SK-N-SH (cell line): Measurements from ENCODE around the gene SLC25A42. TPM values are rescaled to one million over a fixed set of nuclear protein-coding genes. Genes with fewer than 3 reads are reported as not detected.

ENCODE experiments used
- CTCF ChIA-PET: fragments of 300-600, 350-600 bp; formaldehyde crosslinking; extraction: SDS; loops from one replicate; lab custom pipeline; 2021; lab: Yijun Ruan, JAX
- POLR2A ChIA-PET: fragments of 350-600 bp; sonication (Branson Sonifier 250); formaldehyde crosslinking; extraction: SDS; loops from one replicate; lab custom pipeline; 2020; ENCODE audit warnings: antibody characterized with exemption, inconsistent platforms; lab: Yijun Ruan, JAX
- DNase-seq: peaks from one replicate; pipeline ENCODE4 v3.0.0; 2012
- H2AFZ ChIP-seq: fragments of 200-600 bp; sonication (generic); 2 replicates; pipeline ENCODE4 v1.8.1; 2016; ENCODE audit warnings: antibody characterized with exemption, mild to moderate bottlenecking, low read depth
- H3F3A ChIP-seq: fragments of 200-600 bp; sonication (generic); replicated peaks from 2 replicates; pipeline ENCODE3; 2016; ENCODE audit warnings: antibody characterized with exemption, mild to moderate bottlenecking; ENCODE audit not compliant: insufficient read depth
- H3K27ac ChIP-seq, 2 experiments: fragments of 200-500 bp in 1 of 2; fragments of 200-600 bp in 1 of 2; sonication (Bioruptor generic) in 1 of 2; sonication (generic), shearing (Covaris generic) in 1 of 2; 2 replicates each; pipeline versions ENCODE4 v1.5.1 to v1.6.1; 2014 to 2016; ENCODE audit warnings: low read depth in 2 of 2, inconsistent platforms in 1 of 2, low read length in 1 of 2, mild to moderate bottlenecking in 1 of 2, mixed read lengths in 1 of 2
- H3K27me3 ChIP-seq: fragments of 200-600 bp; sonication (generic), shearing (Covaris generic); 2 replicates; pipeline ENCODE4 v1.6.1; 2016; ENCODE audit warnings: mixed run types; ENCODE audit not compliant: insufficient read depth
- H3K36me3 ChIP-seq, 2 experiments: fragments of 200-500 bp in 1 of 2; fragments of 200-600 bp in 1 of 2; sonication (Bioruptor generic) in 1 of 2; sonication (generic) in 1 of 2; replicated peaks in 1 of 2; 2 replicates each; pipeline versions ENCODE3 to v1.5.1; 2014 to 2016; ENCODE audit warnings: low read length in 1 of 2, mild to moderate bottlenecking in 1 of 2; ENCODE audit not compliant: insufficient read depth in 2 of 2, control insufficient read depth in 1 of 2
- H3K4me1 ChIP-seq, 2 experiments: fragments of 200-500 bp in 1 of 2; fragments of 200-600 bp in 1 of 2; sonication (Bioruptor generic) in 1 of 2; sonication (generic), shearing (Covaris generic) in 1 of 2; 2 replicates each; pipeline versions ENCODE4 v1.5.1 to v1.6.1; 2014 to 2016; ENCODE audit warnings: low read depth in 1 of 2, low read length in 1 of 2, mixed run types in 1 of 2; ENCODE audit not compliant: insufficient read depth in 2 of 2, control insufficient read depth in 1 of 2
- H3K4me2 ChIP-seq: fragments of 200-600 bp; sonication (generic), shearing (Covaris generic); 2 replicates; pipeline ENCODE4 v1.6.1; 2017; ENCODE audit warnings: mixed run types
- H3K4me3 ChIP-seq, 2 experiments: fragments of 200-500 bp in 1 of 2; fragments of 200-600 bp in 1 of 2; sonication (Bioruptor generic) in 1 of 2; sonication (generic), shearing (Covaris generic) in 1 of 2; 2 replicates each; pipeline versions ENCODE4 v1.5.1 to v1.8.1; 2014 to 2016; ENCODE audit warnings: low read depth in 2 of 2, inconsistent platforms in 1 of 2, low read length in 1 of 2, mild to moderate bottlenecking in 1 of 2, mixed read lengths in 1 of 2, moderate library complexity in 1 of 2
- H3K79me2 ChIP-seq: fragments of 200-600 bp; sonication (generic); 2 replicates; pipeline ENCODE4 v1.8.1; 2017; ENCODE audit warnings: mild to moderate bottlenecking; ENCODE audit not compliant: insufficient read depth
- H3K9ac ChIP-seq: fragments of 200-600 bp; sonication (generic); 2 replicates; pipeline ENCODE4 v1.6.1; 2017; ENCODE audit warnings: mixed run types
- H3K9me2 ChIP-seq: fragments of 200-600 bp; sonication (generic); 2 replicates; pipeline ENCODE4 v1.6.1; 2017; ENCODE audit warnings: mixed run types
- H3K9me3 ChIP-seq: fragments of 200-600 bp; sonication (generic); 2 replicates; pipeline ENCODE4 v1.6.1; 2017; ENCODE audit warnings: mixed run types, mild to moderate bottlenecking, moderate library complexity
- H4K20me1 ChIP-seq: fragments of 200-600 bp; sonication (generic); 2 replicates; pipeline ENCODE4 v1.6.1; 2017; ENCODE audit warnings: mild to moderate bottlenecking, mixed run types; ENCODE audit not compliant: insufficient read depth
- GATA2 ChIP-seq: sonication (generic); formaldehyde crosslinking; IDR thresholded peaks from 2 replicates; pipeline ENCODE4 v1.5.0; 2020; ENCODE audit warnings: mild to moderate bottlenecking, missing genetic modification reagents
- MEF2A ChIP-seq: IDR thresholded peaks from 2 replicates; pipeline ENCODE4 v1.4.0; 2012; ENCODE audit warnings: low read depth, borderline replicate concordance
- RAD21 ChIP-seq: IDR thresholded peaks from 2 replicates; pipeline ENCODE4 v1.6.1; 2012; ENCODE audit warnings: mild to moderate bottlenecking, low read length
- RFX5 ChIP-seq: IDR thresholded peaks from 2 replicates; pipeline ENCODE4 v1.6.1; 2012; ENCODE audit warnings: mild to moderate bottlenecking, improper control_type of control experiment, low read length
- TEAD4 ChIP-seq: IDR thresholded peaks from 2 replicates; pipeline ENCODE4 v1.4.0; 2012; ENCODE audit warnings: mild to moderate bottlenecking, borderline replicate concordance; ENCODE audit not compliant: insufficient read depth
- WGBS: methylation state at CpG from one replicate; pipeline ENCODE4 v1.1.6; 2017; ENCODE audit warnings: low lambda C conversion rate; 5-methylcytosine and 5-hydroxymethylcytosine counted together
- polyA plus RNA-seq, 3 experiments: library from polyadenylated mRNA; depleted of rRNA; stranded (reverse); fragments of >200 nt; gene quantifications; 2 replicates each; pipeline ENCODE4 v1.2.3, GENCODE V29; 2012
- TF ChIP-seq, protein P1 (sequence below): IDR thresholded peaks from 2 replicates; pipeline ENCODE4; 2012
- TF ChIP-seq, protein P2 (sequence below): fragments of 200-600 bp; sonication (generic); IDR thresholded peaks from 2 replicates; pipeline ENCODE4 v1.6.1; 2017; ENCODE audit warnings: antibody characterized with exemption, mild to moderate bottlenecking, moderate library complexity

SLC25A42 gene
- polyA plus RNA-seq, 1 of the 3 experiments (the other 2 are of a cell fraction), result 6.1 TPM

DNA sequence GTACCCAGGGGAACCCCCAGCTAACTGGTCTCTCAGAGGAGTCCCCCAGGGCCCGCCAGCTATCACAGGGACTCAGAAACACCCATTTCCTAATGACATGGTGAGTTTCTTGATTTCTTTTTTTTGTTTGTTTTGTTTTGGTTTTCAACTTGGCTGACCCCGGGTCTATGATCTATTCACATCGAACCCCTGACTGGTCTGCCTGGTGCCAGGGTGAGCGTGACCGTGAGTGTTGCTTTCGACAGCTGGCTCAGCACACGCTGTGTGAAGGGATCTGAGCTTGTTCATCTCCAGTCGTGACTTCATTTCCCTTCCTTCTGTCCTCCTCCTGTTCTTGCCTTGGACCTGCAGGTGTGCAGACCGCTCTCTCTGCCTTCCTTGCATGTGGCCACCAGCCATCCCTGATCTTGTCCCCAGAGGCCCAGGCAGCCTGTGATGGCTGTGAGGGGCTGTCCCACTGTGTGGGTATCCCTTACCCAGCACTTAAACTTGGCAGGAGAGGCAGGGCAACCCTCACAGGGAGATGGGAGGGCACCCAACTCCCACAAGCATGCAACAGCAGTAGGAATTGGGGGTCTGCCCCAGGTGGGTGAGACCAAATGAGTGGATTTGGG is 48.3 kb downstream of the SLC25A42 start:
- Histone ChIP-seq H3K4me2 (no peak overlapping the region), H3K9me3 (no peaks in the 10 kb centered on the region), H4K20me1 (no peaks in the 10 kb centered on the region), H2AFZ (no peak overlapping the region), H3F3A (no peaks in the 10 kb centered on the region), H3K79me2 (no peaks in the 10 kb centered on the region), H3K4me3 (no peak overlapping the region), H3K27me3 (no peaks in the 10 kb centered on the region), H3K4me1 (no peaks in the 10 kb centered on the region; a peak in 1 of 4 replicates), H3K36me3 (no peaks in the 10 kb centered on the region), H3K9me2 (no peaks in the 10 kb centered on the region), H3K27ac (no peak overlapping the region), H3K9ac (no peak overlapping the region)
- 89% methylated on average over 9 of the region's 9 CpGs for WGBS
- ChIA-PET CTCF (interaction anchor here (0.6 to 1.4 kb wide), 5 partner anchors 9 to 91 kb away, joined by 3 to 8 read pairs (median 3); no protein-coding TSS in a partner anchor), POLR2A (no interaction called here)
- DNase-seq, result peak; percentile 17
- no peak for TF ChIP-seq MEF2A
- no peak for TF ChIP-seq TEAD4
- TF ChIP-seq GATA2, result no peak
- TF ChIP-seq, protein P1, sequence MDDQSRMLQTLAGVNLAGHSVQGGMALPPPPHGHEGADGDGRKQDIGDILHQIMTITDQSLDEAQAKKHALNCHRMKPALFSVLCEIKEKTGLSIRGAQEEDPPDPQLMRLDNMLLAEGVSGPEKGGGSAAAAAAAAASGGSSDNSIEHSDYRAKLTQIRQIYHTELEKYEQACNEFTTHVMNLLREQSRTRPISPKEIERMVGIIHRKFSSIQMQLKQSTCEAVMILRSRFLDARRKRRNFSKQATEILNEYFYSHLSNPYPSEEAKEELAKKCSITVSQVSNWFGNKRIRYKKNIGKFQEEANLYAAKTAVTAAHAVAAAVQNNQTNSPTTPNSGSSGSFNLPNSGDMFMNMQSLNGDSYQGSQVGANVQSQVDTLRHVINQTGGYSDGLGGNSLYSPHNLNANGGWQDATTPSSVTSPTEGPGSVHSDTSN, result no peak

DNA sequence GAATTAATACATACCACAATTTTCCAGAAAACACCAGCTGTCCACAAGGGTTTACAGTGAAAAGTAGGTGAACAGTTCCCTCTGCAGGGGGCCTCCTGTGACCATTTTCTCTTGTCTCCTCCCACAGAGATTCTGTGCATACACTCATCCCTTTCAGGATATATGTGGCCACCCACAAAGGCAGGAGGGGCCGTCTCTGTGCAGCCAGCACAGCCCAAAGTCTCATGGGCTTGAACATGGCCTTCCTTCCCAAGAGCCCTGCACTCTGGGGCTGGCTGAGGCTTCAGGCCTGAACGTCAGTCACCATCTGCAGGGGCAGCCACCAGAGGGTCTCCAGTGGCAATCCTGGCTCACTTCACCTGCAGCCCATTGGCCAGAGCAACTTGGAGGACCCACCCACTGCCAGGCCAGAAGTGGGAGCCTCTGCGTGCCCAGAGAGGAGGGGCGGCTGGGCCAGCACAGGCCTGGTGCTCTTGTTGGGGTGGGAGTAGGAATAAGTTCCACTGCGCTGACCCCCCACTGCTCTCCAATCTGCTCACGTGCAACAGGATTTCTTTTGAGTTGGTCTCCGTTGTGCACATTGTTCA is 49.3 kb downstream of the SLC25A42 start:
- Histone ChIP-seq H3K36me3 (no peaks in the 10 kb centered on the region), H3F3A (no peaks in the 10 kb centered on the region), H2AFZ (no peak overlapping the region), H3K4me3 (no peak overlapping the region), H3K79me2 (no peaks in the 10 kb centered on the region), H3K9ac (no peak overlapping the region), H4K20me1 (no peaks in the 10 kb centered on the region), H3K9me2 (no peaks in the 10 kb centered on the region), H3K9me3 (no peaks in the 10 kb centered on the region), H3K4me1 (no peaks in the 10 kb centered on the region; a peak in 1 of 4 replicates), H3K4me2 (no peak overlapping the region), H3K27ac (no peak overlapping the region), H3K27me3 (no peaks in the 10 kb centered on the region)
- DNase-seq, result peak; percentile 62
- 73% methylated on average over 6 of the region's 7 CpGs for WGBS
- POLR2A ChIA-PET, result no interaction called here
- TF ChIP-seq, protein P2, sequence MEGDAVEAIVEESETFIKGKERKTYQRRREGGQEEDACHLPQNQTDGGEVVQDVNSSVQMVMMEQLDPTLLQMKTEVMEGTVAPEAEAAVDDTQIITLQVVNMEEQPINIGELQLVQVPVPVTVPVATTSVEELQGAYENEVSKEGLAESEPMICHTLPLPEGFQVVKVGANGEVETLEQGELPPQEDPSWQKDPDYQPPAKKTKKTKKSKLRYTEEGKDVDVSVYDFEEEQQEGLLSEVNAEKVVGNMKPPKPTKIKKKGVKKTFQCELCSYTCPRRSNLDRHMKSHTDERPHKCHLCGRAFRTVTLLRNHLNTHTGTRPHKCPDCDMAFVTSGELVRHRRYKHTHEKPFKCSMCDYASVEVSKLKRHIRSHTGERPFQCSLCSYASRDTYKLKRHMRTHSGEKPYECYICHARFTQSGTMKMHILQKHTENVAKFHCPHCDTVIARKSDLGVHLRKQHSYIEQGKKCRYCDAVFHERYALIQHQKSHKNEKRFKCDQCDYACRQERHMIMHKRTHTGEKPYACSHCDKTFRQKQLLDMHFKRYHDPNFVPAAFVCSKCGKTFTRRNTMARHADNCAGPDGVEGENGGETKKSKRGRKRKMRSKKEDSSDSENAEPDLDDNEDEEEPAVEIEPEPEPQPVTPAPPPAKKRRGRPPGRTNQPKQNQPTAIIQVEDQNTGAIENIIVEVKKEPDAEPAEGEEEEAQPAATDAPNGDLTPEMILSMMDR, result peak; percentile 27
- TF ChIP-seq RFX5 (no peak), RAD21 (peak; percentile 40)
- CTCF ChIA-PET, result interaction anchor here (0.6 to 0.9 kb wide), 2 partner anchors 9 to 57 kb away, joined by 3 read pairs; no protein-coding TSS in a partner anchor
